ENCODE data around the gene UIMC1.

DNA sequence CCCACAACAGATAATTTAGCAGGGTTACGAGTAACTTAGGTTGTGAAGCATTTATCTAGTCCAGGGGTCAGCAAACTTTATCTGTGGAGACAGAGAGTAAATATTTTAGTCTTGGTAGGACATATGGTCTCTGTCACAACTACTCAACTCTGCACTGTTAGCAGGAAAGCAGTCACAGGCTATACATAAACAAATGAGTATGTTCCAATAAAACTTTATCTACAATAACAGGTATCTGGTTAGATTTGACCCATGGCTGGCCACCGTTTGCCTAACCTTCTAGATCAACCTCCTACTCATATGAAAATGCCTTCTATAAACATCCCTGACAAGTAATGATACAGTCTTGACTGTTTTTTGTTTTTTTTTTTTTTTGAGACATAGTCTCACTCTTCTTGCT, 94.5 kb downstream of the UIMC1 start:
- TF ChIP-seq, protein P1, sequence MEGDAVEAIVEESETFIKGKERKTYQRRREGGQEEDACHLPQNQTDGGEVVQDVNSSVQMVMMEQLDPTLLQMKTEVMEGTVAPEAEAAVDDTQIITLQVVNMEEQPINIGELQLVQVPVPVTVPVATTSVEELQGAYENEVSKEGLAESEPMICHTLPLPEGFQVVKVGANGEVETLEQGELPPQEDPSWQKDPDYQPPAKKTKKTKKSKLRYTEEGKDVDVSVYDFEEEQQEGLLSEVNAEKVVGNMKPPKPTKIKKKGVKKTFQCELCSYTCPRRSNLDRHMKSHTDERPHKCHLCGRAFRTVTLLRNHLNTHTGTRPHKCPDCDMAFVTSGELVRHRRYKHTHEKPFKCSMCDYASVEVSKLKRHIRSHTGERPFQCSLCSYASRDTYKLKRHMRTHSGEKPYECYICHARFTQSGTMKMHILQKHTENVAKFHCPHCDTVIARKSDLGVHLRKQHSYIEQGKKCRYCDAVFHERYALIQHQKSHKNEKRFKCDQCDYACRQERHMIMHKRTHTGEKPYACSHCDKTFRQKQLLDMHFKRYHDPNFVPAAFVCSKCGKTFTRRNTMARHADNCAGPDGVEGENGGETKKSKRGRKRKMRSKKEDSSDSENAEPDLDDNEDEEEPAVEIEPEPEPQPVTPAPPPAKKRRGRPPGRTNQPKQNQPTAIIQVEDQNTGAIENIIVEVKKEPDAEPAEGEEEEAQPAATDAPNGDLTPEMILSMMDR (conservative IDR thresholded peaks at IDR 0.05; ENCODE audit: low read depth, low read length): no peak
- TF ChIP-seq EZH2 (IDR thresholded peaks at IDR 0.05; ENCODE audit: low read length, unreplicated experiment): no peak
- TF ChIP-seq EZH2phosphoT487 (IDR thresholded peaks at IDR 0.05; ENCODE audit: borderline replicate concordance, low read length): no peak

Data from PC-3 (cell line).